Colonic mucosa (tissue), 4 donors: ENCODE measurements around the gene PHYH. TPM values are rescaled to one million over a fixed set of nuclear protein-coding genes. Genes with fewer than 3 reads are reported as not detected.
"Not testable (repeated sequence)": the region's sequence is repeated elsewhere in the genome, so short reads cannot be mapped to it uniquely, and the experiment has no call there.

Source experiments
- DNase-seq: peaks from one replicate; pipeline ENCODE4 v3.0.0-alpha.2; 2020
- H3K27ac ChIP-seq: fragments of 200-600 bp; one replicate; pipeline ENCODE4 v1.8.0; 2021
- H3K27me3 ChIP-seq: fragments of 200-600 bp; one replicate; pipeline ENCODE4 v1.8.0; 2021
- H3K36me3 ChIP-seq: fragments of 200-600 bp; one replicate; pipeline ENCODE4 v1.8.0; 2021
- H3K4me1 ChIP-seq: fragments of 200-600 bp; one replicate; pipeline ENCODE4 v1.8.0; 2021; ENCODE audit warnings: mild to moderate bottlenecking
- H3K4me3 ChIP-seq: fragments of 200-600 bp; one replicate; pipeline ENCODE4 v1.8.0; 2021
- H3K9ac ChIP-seq, 2 donors: one replicate each; pipeline ENCODE4 v1.7.0; 2013; ENCODE audit warnings: control low read depth in 2 of 2, low read depth in 2 of 2, low read length in 2 of 2
- H3K9me3 ChIP-seq: fragments of 200-600 bp; one replicate; pipeline ENCODE4 v1.8.0; 2021
- intact Hi-C: fragments of 100-400 bp; cut with DNase I; formaldehyde crosslinking; loops from one replicate; pipeline ENCODE4 v1.14.1; 2022
- total RNA-seq, 2 donors: library from RNA; stranded (reverse); fragmentation: NEBNext Ultra II Directional in 1 of 2; extraction: Animal tissue kit (Norgen Biotek cat#: 25700) in 1 of 2; gene quantifications; one replicate each; pipeline ENCODE4 v1.2.1, GENCODE V29; 2021
- TF ChIP-seq, protein P1 (sequence below): fragments of 200-600 bp; IDR thresholded peaks from one replicate; pipeline ENCODE4 v1.8.0; 2022; ENCODE audit warnings: antibody characterized with exemption, mild to moderate bottlenecking
- donor health status: healthy.
- donor health status: DM: no; HTN: no; CAD: no.
- donor health status: DM: no; HTN: no; CAD: no.

PHYH gene
- total RNA-seq, 2 donors from 2014 or later: 35.6 to 62.1 TPM

DNA sequence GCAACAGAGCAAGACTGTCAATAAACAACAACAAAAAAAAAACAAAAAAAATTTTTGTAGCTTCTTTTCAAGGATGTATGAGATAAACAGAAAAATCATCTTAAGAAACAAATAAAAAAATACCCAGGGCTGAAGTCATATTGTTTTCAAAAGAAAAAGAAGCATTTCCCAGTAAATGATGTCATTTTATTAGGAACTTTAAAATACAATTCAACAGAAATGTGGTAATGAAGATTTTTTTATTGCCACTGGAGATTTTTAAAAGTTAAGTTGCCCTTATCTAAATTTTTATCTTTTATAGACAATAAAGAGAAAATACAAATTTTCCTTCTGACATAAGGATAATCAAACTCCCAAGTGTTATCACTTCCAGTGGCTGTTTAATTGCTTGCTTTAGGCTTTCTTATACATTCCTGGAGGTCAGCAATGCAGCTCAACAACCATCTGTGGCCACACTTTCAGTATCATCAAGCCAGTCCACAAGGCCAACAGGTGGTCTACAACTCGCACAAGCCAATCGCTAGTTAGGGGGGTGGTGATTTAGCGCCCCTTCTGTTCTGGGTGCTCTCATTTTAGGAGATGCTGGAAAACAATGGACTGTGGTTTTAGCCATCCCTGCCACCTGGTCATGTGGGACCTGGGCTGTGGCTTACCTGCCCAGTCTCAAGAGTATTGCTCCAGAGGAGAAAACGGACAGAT is 37.4 kb upstream of the PHYH start:
- Histone ChIP-seq H3K27ac (peak overlapping the region; percentile 7), H3K9ac (peak overlapping the region in 1 of 2 donors; percentile 59), H3K27me3 (no peaks in the 10 kb centered on the region), H3K4me3 (no peak overlapping the region), H3K36me3 (no peaks in the 10 kb centered on the region), H3K9me3 (no peaks in the 10 kb centered on the region), H3K4me1 (peaks cover 7% of the 10 kb centered on the region)
- TF ChIP-seq, protein P1, sequence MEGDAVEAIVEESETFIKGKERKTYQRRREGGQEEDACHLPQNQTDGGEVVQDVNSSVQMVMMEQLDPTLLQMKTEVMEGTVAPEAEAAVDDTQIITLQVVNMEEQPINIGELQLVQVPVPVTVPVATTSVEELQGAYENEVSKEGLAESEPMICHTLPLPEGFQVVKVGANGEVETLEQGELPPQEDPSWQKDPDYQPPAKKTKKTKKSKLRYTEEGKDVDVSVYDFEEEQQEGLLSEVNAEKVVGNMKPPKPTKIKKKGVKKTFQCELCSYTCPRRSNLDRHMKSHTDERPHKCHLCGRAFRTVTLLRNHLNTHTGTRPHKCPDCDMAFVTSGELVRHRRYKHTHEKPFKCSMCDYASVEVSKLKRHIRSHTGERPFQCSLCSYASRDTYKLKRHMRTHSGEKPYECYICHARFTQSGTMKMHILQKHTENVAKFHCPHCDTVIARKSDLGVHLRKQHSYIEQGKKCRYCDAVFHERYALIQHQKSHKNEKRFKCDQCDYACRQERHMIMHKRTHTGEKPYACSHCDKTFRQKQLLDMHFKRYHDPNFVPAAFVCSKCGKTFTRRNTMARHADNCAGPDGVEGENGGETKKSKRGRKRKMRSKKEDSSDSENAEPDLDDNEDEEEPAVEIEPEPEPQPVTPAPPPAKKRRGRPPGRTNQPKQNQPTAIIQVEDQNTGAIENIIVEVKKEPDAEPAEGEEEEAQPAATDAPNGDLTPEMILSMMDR: no peak
- intact Hi-C loops: no loop called here
- no peak for DNase-seq

DNA sequence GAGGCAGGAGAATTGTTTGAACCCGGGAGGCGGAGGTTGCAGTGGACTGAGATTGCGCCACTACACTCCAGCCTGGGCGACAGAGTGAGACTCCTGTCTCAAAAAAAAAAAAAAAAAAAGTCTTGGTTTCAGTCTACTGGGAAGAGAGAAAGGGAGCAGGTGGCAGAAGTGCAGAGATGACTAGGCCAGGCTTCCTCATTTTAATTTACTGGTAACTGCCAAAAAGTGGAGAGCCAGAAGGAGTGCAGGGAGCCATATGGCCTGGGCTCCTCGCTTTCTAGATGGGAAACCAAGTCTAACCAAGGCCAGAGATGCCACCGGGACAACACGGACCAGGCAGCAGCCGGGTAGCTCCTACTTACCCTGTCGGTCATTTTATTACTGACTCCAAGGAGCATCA is 36.0 kb upstream of the PHYH start:
- intact Hi-C loops: no loop called here
- no peak for DNase-seq
- no peaks in the 10 kb centered on the region for H3K36me3 ChIP-seq
- H3K4me1 ChIP-seq: peaks cover 7% of the 10 kb centered on the region
- H3K4me3 ChIP-seq: no peak overlapping the region
- no peak overlapping the region for H3K27ac ChIP-seq
- TF ChIP-seq, protein P1: no peak
- H3K27me3 ChIP-seq: no peaks in the 10 kb centered on the region
- no peaks in the 10 kb centered on the region for H3K9me3 ChIP-seq
- no peak overlapping the region for H3K9ac ChIP-seq

DNA sequence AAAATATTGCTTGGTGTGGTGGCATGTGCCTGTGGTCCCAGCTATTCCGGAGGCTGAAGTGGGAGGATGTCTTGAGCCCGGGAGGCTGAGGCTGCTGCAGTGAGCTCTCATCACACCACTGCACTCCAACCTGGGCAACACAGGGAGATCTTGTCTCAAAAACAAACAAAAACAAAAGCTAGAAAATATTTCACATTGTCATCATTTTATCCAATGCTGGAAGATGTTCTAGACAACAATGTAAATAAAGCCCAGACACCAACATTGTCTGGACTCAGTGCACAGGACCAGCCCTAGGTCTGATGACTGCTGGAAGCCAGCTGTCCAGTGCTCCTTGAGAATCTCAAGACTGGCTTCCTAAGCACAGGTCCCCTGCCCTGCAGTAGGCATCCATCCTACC is 34.7 kb upstream of the PHYH start:
- Histone ChIP-seq H3K36me3 (no peaks in the 10 kb centered on the region), H3K9ac (no peak overlapping the region), H3K9me3 (no peaks in the 10 kb centered on the region), H3K27me3 (no peaks in the 10 kb centered on the region), H3K4me3 (no peak overlapping the region), H3K27ac (no peak overlapping the region), H3K4me1 (peaks cover 7% of the 10 kb centered on the region)
- no peak for DNase-seq
- TF ChIP-seq, protein P1: no peak
- intact Hi-C loops: no loop called here

DNA sequence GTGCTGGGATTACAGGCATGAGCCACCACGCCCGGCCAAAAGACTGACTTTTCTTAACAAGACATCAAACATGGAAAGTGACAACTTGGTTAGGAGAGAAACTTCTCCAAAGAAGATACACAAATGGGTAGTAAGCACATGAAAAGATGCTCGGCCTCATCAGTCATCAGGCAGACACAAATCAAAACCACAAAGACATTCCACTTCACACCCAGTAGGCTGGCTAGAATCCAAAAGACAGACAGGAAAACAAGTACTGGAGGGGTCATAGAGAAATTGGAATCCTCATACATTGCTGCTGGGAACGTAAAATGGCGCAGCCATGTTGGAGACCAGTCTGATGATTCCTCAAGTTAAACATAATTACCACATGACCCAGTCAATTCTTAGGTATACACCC is 31.8 kb upstream of the PHYH start:
- no peak overlapping the region for H3K4me3 ChIP-seq
- H3K36me3 ChIP-seq: no peaks in the 10 kb centered on the region
- no peak overlapping the region for H3K9ac ChIP-seq
- no peaks in the 10 kb centered on the region for H3K27me3 ChIP-seq
- no peak overlapping the region for H3K27ac ChIP-seq
- intact Hi-C loops: no loop called here
- TF ChIP-seq, protein P1: no peak
- no peak for DNase-seq
- H3K9me3 ChIP-seq: no peaks in the 10 kb centered on the region
- no peaks in the 10 kb centered on the region for H3K4me1 ChIP-seq

DNA sequence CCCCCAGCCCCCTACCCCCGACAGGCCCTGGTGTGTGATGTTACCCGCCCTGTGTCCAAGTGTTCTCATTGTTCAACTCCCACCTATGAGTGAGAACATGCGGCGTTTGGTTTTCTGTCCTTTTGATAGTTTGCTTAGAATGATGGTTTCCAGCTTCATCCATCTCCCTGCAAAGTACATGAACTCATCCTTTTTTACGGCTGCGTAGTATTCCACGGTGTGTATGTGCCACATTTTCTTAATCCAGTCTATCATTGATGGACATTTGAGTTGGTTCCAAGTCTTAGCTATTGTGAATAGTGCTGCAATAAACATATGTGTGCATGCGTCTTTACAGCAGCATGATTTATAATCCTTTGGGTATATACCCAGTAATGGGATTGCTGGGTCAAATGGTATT is 31.1 kb upstream of the PHYH start:
- H3K27me3 ChIP-seq, H3K4me3 ChIP-seq, DNase-seq, H3K9ac ChIP-seq, H3K36me3 ChIP-seq, intact Hi-C loops, H3K9me3 ChIP-seq, H3K4me1 ChIP-seq, H3K27ac ChIP-seq: not testable (repeated sequence)

DNA sequence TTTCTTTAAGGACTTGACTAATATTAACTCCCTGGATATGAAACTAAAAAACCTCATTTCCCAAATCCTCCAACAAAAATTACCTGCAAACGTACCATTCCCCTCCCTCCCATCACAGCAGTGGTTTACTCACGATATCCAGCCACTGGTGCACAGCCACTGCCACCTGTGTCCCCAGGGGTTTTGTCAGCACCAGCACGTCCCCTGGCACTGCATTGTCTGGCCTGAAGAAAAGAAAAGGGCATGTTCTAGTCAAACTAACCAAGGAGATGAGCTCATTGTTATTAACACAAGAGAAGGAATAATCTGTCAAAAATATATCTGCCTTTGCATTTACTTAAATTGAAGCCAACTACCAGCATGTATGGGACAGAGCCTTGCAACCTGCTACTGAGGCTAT is 29.7 kb upstream of the PHYH start:
- no peaks in the 10 kb centered on the region for H3K4me1 ChIP-seq
- H3K27me3 ChIP-seq: no peaks in the 10 kb centered on the region
- no peak for DNase-seq
- TF ChIP-seq, protein P1: no peak
- no peaks in the 10 kb centered on the region for H3K9me3 ChIP-seq
- no peak overlapping the region for H3K9ac ChIP-seq
- H3K27ac ChIP-seq: no peak overlapping the region
- intact Hi-C loops: no loop called here
- no peaks in the 10 kb centered on the region for H3K36me3 ChIP-seq
- no peak overlapping the region for H3K4me3 ChIP-seq
